Gastrocnemius medialis (tissue), 4 donors: Measurements from ENCODE around the gene KRT16.

Experiments used
- POLR2A ChIP-seq, 2 donors: fragments of 450-650 bp; IDR thresholded peaks; one replicate each; pipeline ENCODE4 v1.6.1; 2017; ENCODE audit warnings: antibody characterized with exemption in 2 of 2, mild to moderate bottlenecking in 2 of 2, moderate library complexity in 2 of 2
- TF ChIP-seq, protein P1 (sequence below), 5 experiments: fragments of 450-650 bp in 3 of 5; fragments of 200-600 bp in 2 of 5; sonication (generic) in 2 of 5; IDR thresholded peaks in 4 of 5; conservative IDR thresholded peaks in 1 of 5; 1 replicate in 4 of 5; 2 replicates in 1 of 5; pipeline ENCODE4 v1.5.1; 2016 to 2019; ENCODE audit warnings: antibody characterized with exemption in 5 of 5, mild to moderate bottlenecking in 3 of 5, moderate library complexity in 3 of 5

- TF ChIP-seq, protein P1, sequence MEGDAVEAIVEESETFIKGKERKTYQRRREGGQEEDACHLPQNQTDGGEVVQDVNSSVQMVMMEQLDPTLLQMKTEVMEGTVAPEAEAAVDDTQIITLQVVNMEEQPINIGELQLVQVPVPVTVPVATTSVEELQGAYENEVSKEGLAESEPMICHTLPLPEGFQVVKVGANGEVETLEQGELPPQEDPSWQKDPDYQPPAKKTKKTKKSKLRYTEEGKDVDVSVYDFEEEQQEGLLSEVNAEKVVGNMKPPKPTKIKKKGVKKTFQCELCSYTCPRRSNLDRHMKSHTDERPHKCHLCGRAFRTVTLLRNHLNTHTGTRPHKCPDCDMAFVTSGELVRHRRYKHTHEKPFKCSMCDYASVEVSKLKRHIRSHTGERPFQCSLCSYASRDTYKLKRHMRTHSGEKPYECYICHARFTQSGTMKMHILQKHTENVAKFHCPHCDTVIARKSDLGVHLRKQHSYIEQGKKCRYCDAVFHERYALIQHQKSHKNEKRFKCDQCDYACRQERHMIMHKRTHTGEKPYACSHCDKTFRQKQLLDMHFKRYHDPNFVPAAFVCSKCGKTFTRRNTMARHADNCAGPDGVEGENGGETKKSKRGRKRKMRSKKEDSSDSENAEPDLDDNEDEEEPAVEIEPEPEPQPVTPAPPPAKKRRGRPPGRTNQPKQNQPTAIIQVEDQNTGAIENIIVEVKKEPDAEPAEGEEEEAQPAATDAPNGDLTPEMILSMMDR (IDR thresholded peaks at IDR 0.05 in 4 of 5, conservative IDR thresholded peaks at IDR 0.05 in 1 of 5) = no peak
- TF ChIP-seq POLR2A (IDR thresholded peaks at IDR 0.05) = no peak
Observed at GRCh38 chr17:41631025-41631897, 18.7 kb upstream of the KRT16 start.
